Loucy (cell line): ENCODE measurements around the gene C6orf136.
"Not testable (repeated sequence)": the region's sequence is repeated elsewhere in the genome, so short reads cannot be mapped to it uniquely, and the experiment has no call there.

ENCODE experiments used
- H2AFZ ChIP-seq: fragments of 200-600 bp; sonication (generic); 2 replicates; pipeline ENCODE4 v1.6.0; 2016; ENCODE audit warnings: antibody characterized with exemption, mild to moderate bottlenecking, low read length, moderate library complexity
- H3F3A ChIP-seq: fragments of 200-600 bp; 2 replicates; pipeline ENCODE4 v1.6.0; 2016; ENCODE audit warnings: antibody characterized with exemption, low read depth, mild to moderate bottlenecking
- H3K27me3 ChIP-seq: fragments of 200-600 bp; sonication (generic); 2 replicates; pipeline ENCODE4 v1.6.1; 2014; ENCODE audit warnings: low read length, mild to moderate bottlenecking; ENCODE audit not compliant: insufficient read depth, poor library complexity, severe bottlenecking
- H3K36me3 ChIP-seq: fragments of 200-600 bp; sonication (generic); 2 replicates; pipeline ENCODE4 v1.6.1; 2016; ENCODE audit warnings: low read length; ENCODE audit not compliant: insufficient read depth
- H3K4me1 ChIP-seq: fragments of 200-600 bp; sonication (generic); 2 replicates; pipeline ENCODE4 v1.5.1; 2014; ENCODE audit warnings: low read length, mild to moderate bottlenecking; ENCODE audit not compliant: insufficient read depth, poor library complexity, severe bottlenecking
- H3K4me2 ChIP-seq: fragments of 200-600 bp; sonication (generic); 2 replicates; pipeline ENCODE4 v1.6.0; 2014; ENCODE audit warnings: antibody characterized with exemption, low read length, low read depth, mild to moderate bottlenecking; ENCODE audit not compliant: poor library complexity, severe bottlenecking
- H3K4me3 ChIP-seq: fragments of 200-600 bp; sonication (generic); 2 replicates; pipeline ENCODE4 v1.5.1; 2014; ENCODE audit warnings: low read length, mild to moderate bottlenecking, mixed read lengths; ENCODE audit not compliant: poor library complexity, severe bottlenecking
- H3K79me2 ChIP-seq: fragments of 200-600 bp; sonication (generic); 2 replicates; pipeline ENCODE4 v1.6.1; 2014; ENCODE audit warnings: low read length; ENCODE audit not compliant: insufficient read depth
- H3K9ac ChIP-seq: fragments of 200-600 bp; sonication (generic); 2 replicates; pipeline ENCODE4 v1.6.0; 2014; ENCODE audit warnings: mild to moderate bottlenecking, low read depth, low read length, moderate library complexity; ENCODE audit not compliant: poor library complexity, severe bottlenecking
- H3K9me2 ChIP-seq: fragments of 200-600 bp; sonication (generic); replicated peaks from 2 replicates; pipeline ENCODE4 v1.6.1; 2016; ENCODE audit warnings: low read depth, low read length, mixed read lengths
- H3K9me3 ChIP-seq: fragments of 200-600 bp; sonication (generic); 2 replicates; pipeline ENCODE4 v1.6.1; 2014; ENCODE audit warnings: mild to moderate bottlenecking, antibody characterized with exemption, low read length, low read depth; ENCODE audit not compliant: insufficient read depth
- H4K20me1 ChIP-seq: fragments of 200-600 bp; sonication (generic); 2 replicates; pipeline ENCODE4 v1.6.0; 2014; ENCODE audit warnings: antibody characterized with exemption, low read length, mild to moderate bottlenecking; ENCODE audit not compliant: insufficient read depth, poor library complexity, severe bottlenecking
- EZH2phosphoT487 ChIP-seq: fragments of 200-600 bp; IDR thresholded peaks from 2 replicates; pipeline ENCODE4 v1.6.1; 2018; ENCODE audit warnings: antibody characterized with exemption, mild to moderate bottlenecking, moderate library complexity, borderline replicate concordance
- TF ChIP-seq, protein P1 (sequence below): fragments of 200-600 bp; sonication (generic); conservative IDR thresholded peaks from 2 replicates; pipeline ENCODE4 v1.5.1; 2014; ENCODE audit warnings: mild to moderate bottlenecking, antibody characterized with exemption, low read length

C6orf136 gene

DNA sequence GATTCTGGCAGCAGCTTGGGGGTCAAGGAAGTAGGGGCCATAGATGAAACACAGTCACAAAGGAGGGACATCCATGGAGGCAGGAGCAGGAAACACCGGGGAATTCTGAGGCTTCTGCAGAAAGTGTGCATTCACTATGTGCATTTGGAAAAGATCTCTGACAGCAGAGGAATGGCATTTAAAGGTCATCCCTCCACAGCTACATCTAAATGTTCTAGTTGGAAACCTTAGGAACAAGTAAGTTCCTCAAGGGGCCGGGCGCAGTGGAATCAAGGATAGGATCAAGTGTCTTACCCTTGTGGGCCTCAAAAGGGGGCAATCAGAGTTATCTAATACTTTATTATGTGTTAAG, 8.8 kb downstream of the C6orf136 start:
- Histone ChIP-seq H3K9ac (no peak overlapping the region), H3K9me3 (no peaks in the 10 kb centered on the region), H3K4me3 (no peak overlapping the region), H3K36me3 (peaks cover 79% of the 10 kb centered on the region; the same call in 1 of the 2 replicates), H3K4me1 (no peaks in the 10 kb centered on the region), H2AFZ (no peak overlapping the region), H4K20me1 (no peaks in the 10 kb centered on the region), H3K4me2 (no peak overlapping the region), H3K9me2 (no peaks in the 10 kb centered on the region), H3K27me3 (no peaks in the 10 kb centered on the region), H3K79me2 (no peaks in the 10 kb centered on the region), H3F3A (no peaks in the 10 kb centered on the region; the same call in 1 of the 2 replicates)
- TF ChIP-seq, protein P1, sequence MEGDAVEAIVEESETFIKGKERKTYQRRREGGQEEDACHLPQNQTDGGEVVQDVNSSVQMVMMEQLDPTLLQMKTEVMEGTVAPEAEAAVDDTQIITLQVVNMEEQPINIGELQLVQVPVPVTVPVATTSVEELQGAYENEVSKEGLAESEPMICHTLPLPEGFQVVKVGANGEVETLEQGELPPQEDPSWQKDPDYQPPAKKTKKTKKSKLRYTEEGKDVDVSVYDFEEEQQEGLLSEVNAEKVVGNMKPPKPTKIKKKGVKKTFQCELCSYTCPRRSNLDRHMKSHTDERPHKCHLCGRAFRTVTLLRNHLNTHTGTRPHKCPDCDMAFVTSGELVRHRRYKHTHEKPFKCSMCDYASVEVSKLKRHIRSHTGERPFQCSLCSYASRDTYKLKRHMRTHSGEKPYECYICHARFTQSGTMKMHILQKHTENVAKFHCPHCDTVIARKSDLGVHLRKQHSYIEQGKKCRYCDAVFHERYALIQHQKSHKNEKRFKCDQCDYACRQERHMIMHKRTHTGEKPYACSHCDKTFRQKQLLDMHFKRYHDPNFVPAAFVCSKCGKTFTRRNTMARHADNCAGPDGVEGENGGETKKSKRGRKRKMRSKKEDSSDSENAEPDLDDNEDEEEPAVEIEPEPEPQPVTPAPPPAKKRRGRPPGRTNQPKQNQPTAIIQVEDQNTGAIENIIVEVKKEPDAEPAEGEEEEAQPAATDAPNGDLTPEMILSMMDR, result no peak
- TF ChIP-seq EZH2phosphoT487, result no peak

DNA sequence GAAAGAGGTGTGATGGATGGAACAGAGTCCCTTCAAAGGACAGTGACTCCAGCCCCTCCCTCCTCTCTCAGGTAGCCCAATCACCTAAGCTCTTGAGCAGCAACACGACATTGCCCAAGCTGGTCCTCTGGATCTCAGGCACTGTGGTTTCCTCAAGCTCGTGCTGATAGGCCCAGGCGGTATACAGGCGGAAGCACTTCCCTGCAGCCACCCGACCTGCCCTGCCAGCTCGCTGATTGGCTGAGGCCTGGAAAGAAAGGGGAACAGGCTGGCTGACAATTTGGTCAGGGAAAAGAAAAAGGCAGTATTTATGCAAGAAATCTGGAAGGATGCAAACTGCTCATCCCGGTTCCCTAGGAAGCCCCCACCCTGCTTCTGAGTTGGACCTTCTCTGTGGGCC, 9.6 kb downstream of the C6orf136 start:
- Histone ChIP-seq H4K20me1 (no peaks in the 10 kb centered on the region), H3K9ac (no peak overlapping the region), H3K27me3 (no peaks in the 10 kb centered on the region), H3K36me3 (peaks cover 77% of the 10 kb centered on the region; the same call in 1 of the 2 replicates), H2AFZ (no peak overlapping the region), H3K4me1 (no peaks in the 10 kb centered on the region), H3K9me3 (no peaks in the 10 kb centered on the region), H3K4me2 (no peak overlapping the region), H3K79me2 (no peaks in the 10 kb centered on the region), H3K9me2 (no peaks in the 10 kb centered on the region), H3K4me3 (no peak overlapping the region), H3F3A (no peaks in the 10 kb centered on the region; the same call in 1 of the 2 replicates)
- TF ChIP-seq EZH2phosphoT487, result no peak
- TF ChIP-seq, protein P1, result no peak

DNA sequence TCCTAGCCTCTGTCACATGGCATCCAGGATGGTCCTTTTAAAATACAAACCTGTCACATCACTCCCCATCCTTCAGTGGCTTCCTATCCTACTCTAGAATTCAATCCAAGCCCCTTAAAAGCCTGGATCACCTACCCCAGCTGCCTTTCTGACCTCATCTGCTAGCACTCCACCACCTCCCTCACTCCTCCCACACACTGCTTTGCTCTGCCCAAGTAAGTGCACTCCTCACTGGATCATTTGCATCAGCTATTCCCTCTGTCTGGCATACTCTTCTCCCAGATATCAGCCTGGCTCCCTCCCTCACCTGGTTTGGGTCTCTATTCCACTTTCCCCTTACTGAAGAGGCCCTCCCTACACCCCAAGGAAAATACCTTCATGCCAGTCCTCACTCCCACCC, 10.5 kb downstream of the C6orf136 start:
- H3K9ac ChIP-seq, result no peak overlapping the region
- H3K4me3 ChIP-seq, result no peak overlapping the region
- H2AFZ ChIP-seq, result no peak overlapping the region
- no peak overlapping the region for H3K4me2 ChIP-seq
- no peaks in the 10 kb centered on the region for H3K9me3 ChIP-seq
- TF ChIP-seq, protein P1, result no peak
- TF ChIP-seq EZH2phosphoT487, result no peak
- no peaks in the 10 kb centered on the region for H3K27me3 ChIP-seq
- no peaks in the 10 kb centered on the region for H3K9me2 ChIP-seq
- H3K79me2 ChIP-seq, result no peaks in the 10 kb centered on the region
- no peaks in the 10 kb centered on the region for H3K4me1 ChIP-seq
- H3K36me3 ChIP-seq, result peaks cover 78% of the 10 kb centered on the region; the same call in 1 of the 2 replicates
- no peaks in the 10 kb centered on the region for H4K20me1 ChIP-seq
- no peaks in the 10 kb centered on the region; the same call in 1 of the 2 replicates for H3F3A ChIP-seq

DNA sequence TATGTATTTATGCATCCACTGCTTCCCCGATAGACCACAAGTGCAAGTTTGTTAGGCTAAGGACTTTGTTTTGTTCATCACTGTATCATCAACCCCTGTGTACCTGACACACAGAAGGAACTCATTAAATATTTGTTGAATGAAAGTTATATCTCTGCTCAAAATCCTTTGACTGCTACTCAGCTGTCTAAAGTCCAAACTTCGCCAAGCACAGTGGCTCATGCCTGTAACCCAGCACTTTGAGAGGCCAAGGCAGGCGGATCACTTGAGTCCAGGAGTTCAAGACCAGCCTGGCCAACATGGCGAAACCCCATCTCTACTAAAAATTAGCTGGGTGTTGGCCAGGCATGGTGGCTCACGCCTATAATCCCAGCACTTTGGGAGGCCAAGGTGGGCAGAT, 11.0 kb downstream of the C6orf136 start:
- not testable (repeated sequence) for H3K4me2 ChIP-seq, H3K4me3 ChIP-seq, H3K9ac ChIP-seq, H3K27me3 ChIP-seq, H4K20me1 ChIP-seq, H2AFZ ChIP-seq, H3K4me1 ChIP-seq, H3K9me3 ChIP-seq, H3F3A ChIP-seq, H3K79me2 ChIP-seq, H3K9me2 ChIP-seq
- peaks cover 78% of the 10 kb centered on the region; the same call in 1 of the 2 replicates for H3K36me3 ChIP-seq
